Mucosa of gallbladder (tissue), 1 donor: Measurements from ENCODE around the gene JTB. TPM values are rescaled to one million over a fixed set of nuclear protein-coding genes. Genes with fewer than 3 reads are reported as not detected.
A peak's percentile ranks its signal among the peaks of the same experiment; 100 is the strongest.

ENCODE experiments used
- DNase-seq: peaks from one replicate; pipeline ENCODE4 v3.0.0-alpha.2; 2020; ENCODE audit warnings: low spot score
- total RNA-seq: library from RNA; stranded (reverse); gene quantifications from one replicate; pipeline ENCODE4 v1.2.1, GENCODE V29; 2021
- donor health status: DM: no; HTN: no; CAD: no.

The JTB gene
- total RNA-seq, 1 donor from 2014 or later = 144 TPM

GRCh38 chr1:153954826-153955225 is 22.6 kb downstream of the JTB start:
- DNase-seq = no peak

- no peak for DNase-seq
These were observed 23.6 kb downstream of the JTB start for GRCh38 chr1:153953859-153954365.

- no peak for DNase-seq
These were observed 25.7 kb downstream of the JTB start for GRCh38 chr1:153951801-153952200.

GRCh38 chr1:153951183-153951582 is 26.3 kb downstream of the JTB start:
- no peak for DNase-seq

GRCh38 chr1:153946622-153947241 is 30.7 kb downstream of the JTB start, which contains the start of gene DENND4B:
DENND4B (minus strand) TSS chr1:153946718; CDS start chr1:153944374, 2,344 bp downstream.
- peak; percentile 73 for DNase-seq

GRCh38 chr1:153945795-153946621 is 31.5 kb downstream of the JTB start:
- peak; percentile 82 for DNase-seq

GRCh38 chr1:153945131-153945794 is 32.2 kb downstream of the JTB start:
- DNase-seq = peak; percentile 54

- DNase-seq = no peak
These were observed 32.7 kb downstream of the JTB start for GRCh38 chr1:153944827-153945117.

GRCh38 chr1:153944005-153944826 is 33.3 kb downstream of the JTB start:
- DNase-seq = no peak

- DNase-seq = no peak
These were observed 34.5 kb downstream of the JTB start for GRCh38 chr1:153942766-153943549.

- DNase-seq = no peak
These were observed 35.4 kb downstream of the JTB start for GRCh38 chr1:153941826-153942725.

- DNase-seq = no peak
These were observed 36.7 kb downstream of the JTB start for GRCh38 chr1:153940756-153941155.

GRCh38 chr1:153939476-153939875 is 38.0 kb downstream of the JTB start:
- DNase-seq = no peak

GRCh38 chr1:153938996-153939395 is 38.5 kb downstream of the JTB start:
- DNase-seq = no peak

- no peak for DNase-seq
These were observed 40.1 kb downstream of the JTB start for GRCh38 chr1:153937331-153937730.

GRCh38 chr1:153936011-153936802 is 41.3 kb downstream of the JTB start:
- DNase-seq = no peak

- no peak for DNase-seq
These were observed 42.7 kb downstream of the JTB start for GRCh38 chr1:153934746-153935145.

GRCh38 chr1:153933955-153934354 is 43.5 kb downstream of the JTB start:
- no peak for DNase-seq

- no peak for DNase-seq
These were observed 44.0 kb downstream of the JTB start for GRCh38 chr1:153933430-153933829.
